ENCODE measurements around the gene RMRP. TPM values are rescaled to one million over a fixed set of nuclear protein-coding genes. Genes with fewer than 3 reads are reported as not detected.

Gene RMRP
- total and polyA plus RNA-seq, 2 experiments from 2014 or later, result 6,299 TPM; not detected in 1

DNA sequence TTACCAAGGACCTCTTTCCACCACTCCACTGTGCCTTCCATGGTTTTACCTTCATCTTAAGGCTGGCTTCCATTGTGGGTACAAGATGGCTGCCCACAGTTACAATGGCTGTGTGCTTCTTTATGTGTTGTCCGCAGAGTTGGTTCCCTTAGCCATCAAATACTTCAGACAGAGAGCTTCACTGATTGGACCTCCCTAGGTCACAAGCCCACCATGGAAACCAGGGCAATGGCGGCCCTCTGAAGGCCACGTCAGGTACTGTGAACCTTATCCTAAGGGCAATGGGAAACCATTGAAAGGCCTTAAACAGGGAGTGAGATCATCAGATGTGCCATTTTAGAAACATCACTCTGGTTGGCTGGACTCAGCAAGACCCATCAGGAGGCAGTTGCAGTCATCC, 10.1 kb upstream of the RMRP start:
- TF ChIP-seq CTCF (IDR thresholded peaks at IDR 0.05; ENCODE audit: low read depth, low read length), result no peak
- Histone ChIP-seq H3K36me3 (no peaks in the 10 kb centered on the region), H3K27ac (no peak overlapping the region), H3K4me1 (ENCODE audit: low read depth) (no peaks in the 10 kb centered on the region), H3K27me3 (no peaks in the 10 kb centered on the region), H3K4me3 (no peak overlapping the region), H3K9me3 (ENCODE audit: low read depth) (no peaks in the 10 kb centered on the region)
- no peak for DNase-seq (ENCODE audit: low read depth in 1 of 2, low spot score in 1 of 2)

DNA sequence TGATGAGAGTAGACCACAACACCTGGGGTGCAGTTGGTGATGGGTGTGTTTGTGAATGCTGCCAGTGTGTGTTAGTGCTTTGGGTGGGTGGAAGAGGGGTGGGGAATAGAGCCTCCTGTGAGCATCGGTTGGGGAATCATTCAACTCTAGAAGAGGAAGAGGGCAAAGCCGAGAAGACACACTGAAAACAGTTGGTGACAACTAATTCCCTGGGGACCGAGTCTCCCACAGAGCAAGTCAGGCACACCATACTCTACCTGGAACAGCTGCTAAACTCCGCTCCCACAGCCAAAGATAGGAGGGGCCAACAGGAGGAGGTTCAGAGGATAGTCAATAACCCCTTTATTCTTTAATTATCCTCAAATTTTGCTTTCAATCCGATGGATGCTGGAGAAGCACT, 8.7 kb upstream of the RMRP start:
- no peak for DNase-seq (ENCODE audit: low read depth in 1 of 2, low spot score in 1 of 2)
- Histone ChIP-seq H3K9me3 (ENCODE audit: low read depth) (no peaks in the 10 kb centered on the region), H3K36me3 (no peaks in the 10 kb centered on the region), H3K27ac (no peak overlapping the region), H3K4me1 (ENCODE audit: low read depth) (peaks cover 4% of the 10 kb centered on the region), H3K27me3 (no peaks in the 10 kb centered on the region), H3K4me3 (no peak overlapping the region)
- TF ChIP-seq CTCF (IDR thresholded peaks at IDR 0.05; ENCODE audit: low read depth, low read length), result no peak

GRCh38 chr9:35666045-35666444, 8.2 kb upstream of the RMRP start:
- Histone ChIP-seq H3K4me1 (ENCODE audit: low read depth) (peaks cover 9% of the 10 kb centered on the region), H3K27me3 (no peaks in the 10 kb centered on the region), H3K4me3 (no peak overlapping the region), H3K27ac (no peak overlapping the region), H3K36me3 (no peaks in the 10 kb centered on the region), H3K9me3 (ENCODE audit: low read depth) (no peaks in the 10 kb centered on the region)
- TF ChIP-seq CTCF (IDR thresholded peaks at IDR 0.05; ENCODE audit: low read depth, low read length), result no peak
- DNase-seq (ENCODE audit: low read depth in 1 of 2, low spot score in 1 of 2), result peak in 1 of 2 donors; percentile 75

DNA sequence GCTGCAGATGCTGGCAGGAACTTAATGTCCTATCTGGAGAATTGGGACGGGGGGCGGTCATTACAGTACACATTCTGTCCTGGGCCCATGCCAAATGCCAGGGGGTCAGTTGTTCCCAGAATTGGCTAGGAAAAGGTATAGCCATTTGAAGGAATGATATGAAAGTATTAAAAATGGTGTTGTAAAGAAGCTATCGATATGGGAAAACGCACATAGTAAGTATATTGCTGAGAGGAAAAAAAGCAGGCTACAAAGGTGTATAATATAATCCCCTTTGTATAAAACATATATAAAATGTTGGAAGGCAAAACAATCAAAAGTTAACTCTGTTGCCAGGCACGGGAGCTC, 7.6 kb upstream of the RMRP start:
- Histone ChIP-seq H3K9me3 (ENCODE audit: low read depth) (no peaks in the 10 kb centered on the region), H3K27me3 (no peaks in the 10 kb centered on the region), H3K36me3 (no peaks in the 10 kb centered on the region), H3K4me1 (ENCODE audit: low read depth) (peaks cover 12% of the 10 kb centered on the region), H3K4me3 (peak overlapping the region; percentile 47), H3K27ac (no peak overlapping the region)
- TF ChIP-seq CTCF (IDR thresholded peaks at IDR 0.05; ENCODE audit: low read depth, low read length), result no peak
- DNase-seq (ENCODE audit: low read depth in 1 of 2, low spot score in 1 of 2), result no peak

GRCh38 chr9:35664531-35665470, 7.0 kb upstream of the RMRP start, which contains the start of gene ARHGEF39:
TSS of gene ARHGEF39 (minus strand) at chr9:35665195. CDS start at chr9:35665169, 26 bp downstream.
- H3K36me3 ChIP-seq, result no peaks in the 10 kb centered on the region
- peak within 1 kb of the TSS; percentile 47 for H3K4me3 ChIP-seq
- no peaks in the 10 kb centered on the region for H3K9me3 ChIP-seq (ENCODE audit: low read depth)
- no peaks in the 10 kb centered on the region for H3K27me3 ChIP-seq
- no peak within 1 kb of the TSS for H3K27ac ChIP-seq
- peak; percentile 34 for TF ChIP-seq CTCF (IDR thresholded peaks at IDR 0.05; ENCODE audit: low read depth, low read length)
- DNase-seq (ENCODE audit: low read depth in 1 of 2, low spot score in 1 of 2), result peak; percentile 79 to 90
- H3K4me1 ChIP-seq (ENCODE audit: low read depth), result peaks cover 12% of the 10 kb centered on the region
